Body of pancreas (tissue), 4 donors: Measurements from ENCODE around the gene C4orf46.

Experiments
- CTCF ChIP-seq, 7 experiments: fragments of 450-650 bp in 4 of 7; fragments of 200-600 bp in 3 of 7; sonication (generic) in 3 of 7; IDR thresholded peaks; one replicate each; pipeline ENCODE4 v1.5.1; 2016 to 2019; ENCODE audit warnings: antibody characterized with exemption in 7 of 7
- POLR2A ChIP-seq, 3 donors: fragments of 450-650 bp; IDR thresholded peaks; one replicate each; pipeline ENCODE4 v1.6.1; 2016; ENCODE audit warnings: antibody characterized with exemption in 3 of 3, mild to moderate bottlenecking in 2 of 3

DNA sequence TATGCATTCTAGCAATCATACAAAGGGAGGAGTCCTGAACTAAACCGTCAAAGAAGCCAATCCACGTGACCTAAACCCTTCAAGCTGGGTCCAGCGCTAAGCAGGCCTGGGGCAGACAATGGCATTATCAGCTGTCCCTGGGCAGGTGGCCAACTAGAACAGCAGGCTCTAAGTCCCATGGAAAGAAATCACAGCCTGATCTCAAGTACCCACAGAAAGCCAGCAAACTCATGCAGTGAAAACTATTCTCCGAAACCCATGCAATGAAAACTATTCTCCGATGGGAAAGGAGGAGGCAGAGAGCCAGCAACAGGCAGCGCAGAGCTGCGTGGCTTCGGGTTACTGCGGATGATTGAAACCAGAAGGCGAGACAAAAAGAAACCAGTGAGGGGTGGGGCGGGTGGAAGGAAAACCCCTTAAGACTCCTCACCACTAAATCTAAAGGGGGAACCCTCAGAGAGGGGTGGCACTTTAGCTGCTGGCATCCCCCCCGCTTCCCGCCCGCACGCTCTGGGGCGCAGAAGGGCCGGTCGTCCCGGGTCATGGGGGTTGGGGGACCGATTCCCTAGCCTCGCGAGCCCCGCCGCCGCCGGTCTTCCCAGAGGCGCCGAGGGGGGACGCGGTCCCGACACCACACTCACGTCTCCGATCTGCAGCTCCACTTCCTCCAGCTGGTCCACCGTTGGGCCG, 567 bp downstream of the C4orf46 start:
- TF ChIP-seq CTCF (IDR thresholded peaks at IDR 0.05) = no peak
- no peak for TF ChIP-seq POLR2A (IDR thresholded peaks at IDR 0.05)
